HUES48 (cell line): Measurements from ENCODE around the gene IDUA.

Experiments
- H3K27ac ChIP-seq: one replicate; pipeline ENCODE4 v1.7.0; 2013; ENCODE audit warnings: low read depth, low read length, inconsistent platforms
- H3K27me3 ChIP-seq: 2 replicates; pipeline ENCODE4 v1.6.1; 2013; ENCODE audit warnings: mild to moderate bottlenecking, low read length; ENCODE audit not compliant: control insufficient read depth, insufficient read depth
- H3K36me3 ChIP-seq: 2 replicates; pipeline ENCODE4 v1.6.1; 2013; ENCODE audit warnings: low read length; ENCODE audit not compliant: control insufficient read depth, insufficient read depth
- H3K4me1 ChIP-seq: 2 replicates; pipeline ENCODE4 v1.6.1; 2013; ENCODE audit warnings: mild to moderate bottlenecking, low read length; ENCODE audit not compliant: control insufficient read depth, insufficient read depth
- H3K4me3 ChIP-seq: 2 replicates; pipeline ENCODE4 v1.5.1; 2013; ENCODE audit warnings: mild to moderate bottlenecking, low read depth, low read length
- H3K9ac ChIP-seq: 2 replicates; pipeline ENCODE4 v1.6.1; 2013; ENCODE audit warnings: mild to moderate bottlenecking, low read depth, low read length, moderate library complexity
- H3K9me3 ChIP-seq: 2 replicates; pipeline ENCODE4 v1.6.1; 2013; ENCODE audit warnings: low read length; ENCODE audit not compliant: control insufficient read depth, insufficient read depth

The IDUA gene

GRCh38 chr4:963276-964225 lies 23.3 kb upstream of the IDUA start:
- Histone ChIP-seq H3K9ac (no peak overlapping the region), H3K27me3 (peaks cover 12% of the 10 kb centered on the region; the same call in 1 of the 2 replicates), H3K9me3 (no peaks in the 10 kb centered on the region), H3K36me3 (peaks cover 3% of the 10 kb centered on the region; the same call in 1 of the 2 replicates), H3K27ac (no peak overlapping the region), H3K4me3 (no peak overlapping the region), H3K4me1 (no peaks in the 10 kb centered on the region; the same call in 1 of the 2 replicates)

- Histone ChIP-seq H3K9ac (no peak overlapping the region), H3K27me3 (peaks cover 13% of the 10 kb centered on the region; the same call in 1 of the 2 replicates), H3K27ac (no peak overlapping the region), H3K4me3 (no peak overlapping the region), H3K9me3 (no peaks in the 10 kb centered on the region), H3K4me1 (no peaks in the 10 kb centered on the region; the same call in 1 of the 2 replicates), H3K36me3 (peaks cover 3% of the 10 kb centered on the region; the same call in 1 of the 2 replicates)
Observed at GRCh38 chr4:964346-965025, 22.4 kb upstream of the IDUA start.

- Histone ChIP-seq H3K9me3 (no peaks in the 10 kb centered on the region), H3K9ac (no peak overlapping the region), H3K36me3 (no peaks in the 10 kb centered on the region; the same call in 1 of the 2 replicates), H3K4me1 (no peaks in the 10 kb centered on the region; the same call in 1 of the 2 replicates), H3K4me3 (no peak overlapping the region), H3K27me3 (peaks cover 13% of the 10 kb centered on the region; the same call in 1 of the 2 replicates), H3K27ac (no peak overlapping the region)
Observed at GRCh38 chr4:965048-965765, 21.6 kb upstream of the IDUA start.

- Histone ChIP-seq H3K4me3 (no peak overlapping the region), H3K4me1 (no peaks in the 10 kb centered on the region; the same call in 1 of the 2 replicates), H3K9me3 (no peaks in the 10 kb centered on the region), H3K36me3 (no peaks in the 10 kb centered on the region; the same call in 1 of the 2 replicates), H3K27ac (no peak overlapping the region), H3K9ac (no peak overlapping the region), H3K27me3 (peaks cover 13% of the 10 kb centered on the region; the same call in 1 of the 2 replicates)
Observed at GRCh38 chr4:965766-966134, 21.1 kb upstream of the IDUA start.

- H3K36me3 ChIP-seq: no peaks in the 10 kb centered on the region; the same call in 1 of the 2 replicates
- peaks cover 13% of the 10 kb centered on the region; the same call in 1 of the 2 replicates for H3K27me3 ChIP-seq
- no peak overlapping the region for H3K27ac ChIP-seq
- H3K9ac ChIP-seq: no peak overlapping the region
- H3K4me3 ChIP-seq: no peak overlapping the region
- H3K4me1 ChIP-seq: no peaks in the 10 kb centered on the region; the same call in 1 of the 2 replicates
- no peaks in the 10 kb centered on the region for H3K9me3 ChIP-seq
Observed at GRCh38 chr4:966266-967112, 20.4 kb upstream of the IDUA start.

- H3K27me3 ChIP-seq: peaks cover 20% of the 10 kb centered on the region
- H3K9ac ChIP-seq: no peak overlapping the region
- peak overlapping the region; percentile 52 for H3K4me3 ChIP-seq
- no peaks in the 10 kb centered on the region; the same call in 1 of the 2 replicates for H3K36me3 ChIP-seq
- no peak overlapping the region for H3K27ac ChIP-seq
- no peaks in the 10 kb centered on the region; the same call in 1 of the 2 replicates for H3K4me1 ChIP-seq
- H3K9me3 ChIP-seq: no peaks in the 10 kb centered on the region
Observed at GRCh38 chr4:967113-968104, 19.4 kb upstream of the IDUA start.

- Histone ChIP-seq H3K27me3 (peaks cover 24% of the 10 kb centered on the region), H3K9me3 (no peaks in the 10 kb centered on the region), H3K36me3 (no peaks in the 10 kb centered on the region; the same call in 1 of the 2 replicates), H3K27ac (no peak overlapping the region), H3K9ac (no peak overlapping the region), H3K4me3 (peak overlapping the region; percentile 21; the same call in 1 of the 2 replicates), H3K4me1 (no peaks in the 10 kb centered on the region; the same call in 1 of the 2 replicates)
Observed at GRCh38 chr4:968221-968620, 18.6 kb upstream of the IDUA start.

- H3K4me1 ChIP-seq: no peaks in the 10 kb centered on the region; the same call in 1 of the 2 replicates
- no peak overlapping the region for H3K27ac ChIP-seq
- H3K9ac ChIP-seq: no peak overlapping the region
- H3K9me3 ChIP-seq: no peaks in the 10 kb centered on the region
- H3K4me3 ChIP-seq: peak overlapping the region; percentile 21; the same call in 1 of the 2 replicates
- H3K27me3 ChIP-seq: peaks cover 25% of the 10 kb centered on the region
- H3K36me3 ChIP-seq: no peaks in the 10 kb centered on the region; the same call in 1 of the 2 replicates
Observed at GRCh38 chr4:968621-969394, 18.0 kb upstream of the IDUA start.
